T1000 (cell line): ENCODE measurements around the gene UBE2E2.

Experiments
- DNase-seq: peaks from one replicate; lab custom pipeline; 2025; ENCODE audit warnings: mixed read lengths; lab: John Stamatoyannopoulos, UW

UBE2E2 gene

GRCh38 chr3:23389089-23389488 is 186.0 kb downstream of the UBE2E2 start:
- DNase-seq, result no peak

- DNase-seq, result no peak
Observed at GRCh38 chr3:23389686-23390085, 186.6 kb downstream of the UBE2E2 start.

GRCh38 chr3:23390446-23390845 is 187.3 kb downstream of the UBE2E2 start:
- no peak for DNase-seq

GRCh38 chr3:23390989-23391553 is 187.9 kb downstream of the UBE2E2 start:
- no peak for DNase-seq

GRCh38 chr3:23395115-23395514 is 192.0 kb downstream of the UBE2E2 start:
- DNase-seq, result no peak

GRCh38 chr3:23396746-23397145 is 193.6 kb downstream of the UBE2E2 start:
- DNase-seq, result no peak

- no peak for DNase-seq
Observed at GRCh38 chr3:23399221-23399620, 196.1 kb downstream of the UBE2E2 start.

GRCh38 chr3:23402728-23403492 is 199.8 kb downstream of the UBE2E2 start:
- no peak for DNase-seq

- no peak for DNase-seq
Observed at GRCh38 chr3:23404246-23404645, 201.1 kb downstream of the UBE2E2 start.

GRCh38 chr3:23405081-23405480 is 202.0 kb downstream of the UBE2E2 start:
- no peak for DNase-seq

GRCh38 chr3:23406601-23407000 is 203.5 kb downstream of the UBE2E2 start:
- DNase-seq, result no peak

- DNase-seq, result no peak
Observed at GRCh38 chr3:23418026-23418425, 214.9 kb downstream of the UBE2E2 start.

- DNase-seq, result no peak
Observed at GRCh38 chr3:23421811-23422516, 218.8 kb downstream of the UBE2E2 start.

GRCh38 chr3:23422517-23422851 is 219.4 kb downstream of the UBE2E2 start:
- DNase-seq, result no peak

GRCh38 chr3:23425410-23425809 is 222.3 kb downstream of the UBE2E2 start:
- no peak for DNase-seq

- no peak for DNase-seq
Observed at GRCh38 chr3:23430781-23431398, 227.8 kb downstream of the UBE2E2 start.

GRCh38 chr3:23431764-23432163 is 228.6 kb downstream of the UBE2E2 start:
- no peak for DNase-seq

GRCh38 chr3:23435318-23435717 is 232.2 kb downstream of the UBE2E2 start:
- DNase-seq, result no peak

GRCh38 chr3:23435904-23436303 is 232.8 kb downstream of the UBE2E2 start:
- no peak for DNase-seq

- DNase-seq, result no peak
Observed at GRCh38 chr3:23437484-23438145, 234.5 kb downstream of the UBE2E2 start.

GRCh38 chr3:23438657-23439056 is 235.5 kb downstream of the UBE2E2 start:
- DNase-seq, result no peak

- DNase-seq, result no peak
Observed at GRCh38 chr3:23439080-23439479, 236.0 kb downstream of the UBE2E2 start.
